Rectal smooth muscle tissue (tissue), 1 donor: Measurements from ENCODE around the gene ZFP57.

Source experiments
- H3K27ac ChIP-seq: one replicate; pipeline ENCODE4 v1.7.0; 2013; ENCODE audit warnings: low read depth, low read length, inconsistent platforms
- H3K27me3 ChIP-seq: one replicate; pipeline ENCODE4 v1.7.0; 2013; ENCODE audit warnings: low read length; ENCODE audit not compliant: control insufficient read depth, insufficient read depth
- H3K36me3 ChIP-seq: one replicate; pipeline ENCODE4 v1.7.0; 2013; ENCODE audit warnings: low read length; ENCODE audit not compliant: control insufficient read depth, insufficient read depth
- H3K4me1 ChIP-seq: one replicate; pipeline ENCODE4 v1.7.0; 2013; ENCODE audit warnings: low read length; ENCODE audit not compliant: control insufficient read depth, insufficient read depth
- H3K4me3 ChIP-seq: one replicate; pipeline ENCODE4 v1.7.0; 2013; ENCODE audit warnings: low read length
- H3K9ac ChIP-seq: one replicate; pipeline ENCODE4 v1.7.0; 2013; ENCODE audit warnings: low read length

Gene ZFP57

GRCh38 chr6:29625337-29625930 is 55.5 kb downstream of the ZFP57 start:
- H3K4me3 ChIP-seq: no peak overlapping the region
- H3K27ac ChIP-seq: no peak overlapping the region
- H3K27me3 ChIP-seq: no peaks in the 10 kb centered on the region
- peaks cover 3% of the 10 kb centered on the region for H3K4me1 ChIP-seq
- H3K36me3 ChIP-seq: peaks cover 10% of the 10 kb centered on the region
- no peak overlapping the region for H3K9ac ChIP-seq

- H3K27me3 ChIP-seq: no peaks in the 10 kb centered on the region
- no peak overlapping the region for H3K27ac ChIP-seq
- H3K4me3 ChIP-seq: no peak overlapping the region
- H3K9ac ChIP-seq: no peak overlapping the region
- peaks cover 3% of the 10 kb centered on the region for H3K4me1 ChIP-seq
- H3K36me3 ChIP-seq: peaks cover 12% of the 10 kb centered on the region
Measured at GRCh38 chr6:29624520-29624961, 56.4 kb downstream of the ZFP57 start.
